Left lung (tissue), 10 donors: ENCODE measurements around the gene MYOZ3. TPM values are rescaled to one million over a fixed set of nuclear protein-coding genes. Genes with fewer than 3 reads are reported as not detected.
A peak's percentile ranks its signal among the peaks of the same experiment; 100 is the strongest.

Source experiments
- ATAC-seq: fragments of 200-7000 bp; cut with Tn5 transposase; one replicate; pipeline ENCODE4 v1.9.1; 2020; ENCODE audit warnings: moderate library complexity
- DNase-seq, 4 donors: peaks; one replicate each; pipeline ENCODE4 v3.0.0-alpha.2; 2013 to 2020
- H3K27ac ChIP-seq, 2 donors: fragments of 200-600 bp; sonication (generic) in 1 of 2; one replicate each; pipeline versions ENCODE4 v1.5.0 to v1.8.0; 2020 to 2021
- H3K27me3 ChIP-seq, 2 donors: fragments of 200-600 bp; sonication (generic) in 1 of 2; one replicate each; pipeline versions ENCODE4 v1.5.0 to v1.8.0; 2020 to 2021
- H3K36me3 ChIP-seq, 2 donors: fragments of 200-600 bp; sonication (generic) in 1 of 2; one replicate each; pipeline versions ENCODE4 v1.5.0 to v1.8.0; 2020 to 2021
- H3K4me1 ChIP-seq, 2 donors: fragments of 200-600 bp; one replicate each; pipeline ENCODE4 v1.8.0; 2021
- H3K4me3 ChIP-seq, 2 donors: fragments of 200-600 bp; sonication (generic) in 1 of 2; one replicate each; pipeline versions ENCODE4 v1.5.0 to v1.8.0; 2020 to 2021; ENCODE audit warnings: mild to moderate bottlenecking in 1 of 2
- H3K9me3 ChIP-seq, 2 donors: fragments of 200-600 bp; sonication (generic) in 1 of 2; one replicate each; pipeline versions ENCODE4 v1.5.0 to v1.8.0; 2020 to 2021
- intact Hi-C, 2 donors: fragments of 100-400 bp; cut with DNase I; formaldehyde crosslinking; loops; one replicate each; pipeline versions ENCODE4 v1.11.2 to v1.14.2; 2022
- polyA plus RNA-seq, 6 donors: library from polyadenylated mRNA; unstranded; fragments of 120-200 nt; gene quantifications; one replicate each; pipeline ENCODE4 v1.2.1, GENCODE V29; 2013; ENCODE audit not compliant: insufficient read length in 6 of 6
- total RNA-seq, 2 donors: library from RNA; stranded (reverse); fragmentation: NEBNext Ultra II Directional; extraction: Animal tissue kit (Norgen Biotek cat#: 25700); gene quantifications; one replicate each; pipeline ENCODE4 v1.2.1, GENCODE V29; 2021
- TF ChIP-seq, protein P1 (sequence below), 2 donors: fragments of 200-600 bp; sonication (generic) in 1 of 2; IDR thresholded peaks; one replicate each; pipeline versions ENCODE4 v1.5.0 to v1.8.0; 2021; ENCODE audit warnings: antibody characterized with exemption in 2 of 2
- donor health status: DM: no; HTN: yes; CAD: no.
- donor health status: DM: no; HTN: no; CAD: no.

MYOZ3 gene
- total and polyA plus RNA-seq, 8 donors, result 0.79 to 13.1 (median 11.2) TPM

DNA sequence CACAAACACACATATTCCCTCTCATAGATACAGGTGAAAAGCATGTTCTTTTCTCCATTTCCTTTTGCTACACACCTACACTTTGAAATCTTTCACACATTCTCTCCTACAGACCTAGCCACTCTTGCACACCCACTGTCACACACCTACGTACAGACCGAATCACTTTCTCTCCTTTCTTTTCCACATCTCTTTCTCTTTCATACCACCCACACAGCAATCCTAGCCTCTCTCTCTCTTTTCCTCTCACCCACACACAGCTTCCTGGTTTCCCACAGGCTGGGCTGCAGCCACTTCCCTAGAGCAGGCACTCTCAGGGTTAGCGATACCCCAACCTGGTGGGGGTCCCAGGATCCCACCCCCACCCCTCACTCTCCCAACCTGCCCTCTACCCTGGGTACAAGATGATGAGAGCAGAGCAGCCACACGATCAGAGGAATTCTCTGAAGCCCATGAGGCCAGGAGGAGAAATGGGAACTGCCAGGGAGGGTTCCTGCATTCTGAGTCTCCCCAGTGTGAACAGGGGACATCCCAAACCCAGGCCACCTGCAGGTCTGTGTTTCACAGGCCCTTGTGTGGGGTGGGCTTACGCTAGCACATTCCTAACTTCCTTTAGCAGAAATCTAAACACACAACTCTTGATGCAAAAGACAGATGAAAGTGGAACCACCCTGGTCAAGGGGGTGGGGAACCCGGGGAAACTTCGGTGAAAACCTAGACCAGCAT, 37.7 kb upstream of the MYOZ3 start:
- Histone ChIP-seq H3K27me3 (peaks cover 0 to 24% of the 10 kb centered on the region in 2 donors), H3K27ac (no peak overlapping the region), H3K36me3 (no peaks in the 10 kb centered on the region), H3K4me1 (peaks cover 38 to 58% of the 10 kb centered on the region in 2 donors), H3K9me3 (no peaks in the 10 kb centered on the region), H3K4me3 (no peak overlapping the region)
- TF ChIP-seq, protein P1, sequence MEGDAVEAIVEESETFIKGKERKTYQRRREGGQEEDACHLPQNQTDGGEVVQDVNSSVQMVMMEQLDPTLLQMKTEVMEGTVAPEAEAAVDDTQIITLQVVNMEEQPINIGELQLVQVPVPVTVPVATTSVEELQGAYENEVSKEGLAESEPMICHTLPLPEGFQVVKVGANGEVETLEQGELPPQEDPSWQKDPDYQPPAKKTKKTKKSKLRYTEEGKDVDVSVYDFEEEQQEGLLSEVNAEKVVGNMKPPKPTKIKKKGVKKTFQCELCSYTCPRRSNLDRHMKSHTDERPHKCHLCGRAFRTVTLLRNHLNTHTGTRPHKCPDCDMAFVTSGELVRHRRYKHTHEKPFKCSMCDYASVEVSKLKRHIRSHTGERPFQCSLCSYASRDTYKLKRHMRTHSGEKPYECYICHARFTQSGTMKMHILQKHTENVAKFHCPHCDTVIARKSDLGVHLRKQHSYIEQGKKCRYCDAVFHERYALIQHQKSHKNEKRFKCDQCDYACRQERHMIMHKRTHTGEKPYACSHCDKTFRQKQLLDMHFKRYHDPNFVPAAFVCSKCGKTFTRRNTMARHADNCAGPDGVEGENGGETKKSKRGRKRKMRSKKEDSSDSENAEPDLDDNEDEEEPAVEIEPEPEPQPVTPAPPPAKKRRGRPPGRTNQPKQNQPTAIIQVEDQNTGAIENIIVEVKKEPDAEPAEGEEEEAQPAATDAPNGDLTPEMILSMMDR (IDR thresholded peaks at IDR 0.05), result no peak
- DNase-seq (no peak), ATAC-seq (no peak)
- intact Hi-C loops, result no loop called here

DNA sequence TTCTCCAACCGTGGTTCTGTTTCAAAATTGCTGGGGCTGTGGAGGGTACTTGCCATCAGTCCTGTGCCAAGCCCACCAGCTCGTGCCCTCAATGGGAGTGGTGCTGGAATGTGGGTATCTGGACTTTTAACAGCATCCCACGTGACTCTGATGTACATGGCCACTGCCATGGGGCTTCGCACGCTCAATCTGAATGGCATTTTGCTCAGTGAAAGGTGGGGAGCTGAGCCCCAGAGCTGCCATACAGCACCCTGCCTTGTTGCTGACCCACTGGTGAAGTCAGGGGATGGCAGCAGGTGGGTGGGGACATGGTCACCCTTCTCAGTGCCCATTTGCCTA, 37.2 kb upstream of the MYOZ3 start:
- DNase-seq (no peak), ATAC-seq (no peak)
- TF ChIP-seq, protein P1 (IDR thresholded peaks at IDR 0.05), result no peak
- intact Hi-C loops, result no loop called here
- peak overlapping the region in 1 of 2 donors; percentile 85 for H3K27ac ChIP-seq
- no peaks in the 10 kb centered on the region for H3K9me3 ChIP-seq
- peaks cover 33 to 58% of the 10 kb centered on the region in 2 donors for H3K4me1 ChIP-seq
- no peaks in the 10 kb centered on the region for H3K36me3 ChIP-seq
- H3K4me3 ChIP-seq, result no peak overlapping the region
- H3K27me3 ChIP-seq, result peaks cover 0 to 24% of the 10 kb centered on the region in 2 donors

DNA sequence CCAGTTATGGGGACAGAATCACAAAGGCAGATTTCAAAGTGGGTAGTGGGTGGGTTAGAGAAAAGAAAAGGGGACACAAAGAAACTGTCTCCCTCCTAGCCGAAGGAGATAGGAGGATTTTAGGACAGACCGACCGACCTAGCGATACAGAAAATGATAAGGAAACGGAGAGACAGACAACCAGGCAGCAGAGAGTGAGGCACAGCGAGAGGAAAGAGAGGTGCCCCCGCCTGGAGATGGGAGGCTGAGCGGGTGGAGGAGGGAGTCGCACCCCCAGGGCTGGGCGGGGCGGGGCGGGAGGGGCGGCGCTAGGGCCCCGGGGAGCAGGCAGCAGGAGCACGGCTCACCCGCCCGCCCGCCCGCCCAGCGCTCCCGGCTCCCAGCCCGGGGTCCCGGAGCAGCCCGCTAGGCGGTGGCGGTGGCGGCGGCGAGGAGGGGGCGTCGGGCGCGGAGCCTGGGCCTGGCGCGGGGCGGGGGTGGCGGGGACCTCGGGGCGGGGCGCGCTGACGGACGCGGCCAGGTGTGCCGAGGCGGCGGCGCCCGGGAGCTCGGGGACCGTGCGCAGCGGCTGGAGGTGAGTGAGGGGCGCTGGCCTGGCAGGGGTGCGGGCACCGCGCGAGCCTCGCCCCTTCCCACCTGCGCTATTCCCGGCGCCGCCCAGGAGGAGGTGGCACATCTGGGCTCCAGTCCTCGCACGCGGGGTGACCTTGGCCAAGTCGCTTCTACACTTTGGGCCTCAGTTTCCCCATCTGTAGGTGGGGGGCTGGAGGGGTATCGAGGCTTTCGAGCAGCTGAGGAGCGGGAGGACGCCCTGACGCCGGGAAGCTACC, 36.5 kb upstream of the MYOZ3 start:
- Histone ChIP-seq H3K4me1 (peaks cover 28 to 58% of the 10 kb centered on the region in 2 donors), H3K36me3 (no peaks in the 10 kb centered on the region), H3K4me3 (peak overlapping the region; percentile 60 to 63), H3K9me3 (no peaks in the 10 kb centered on the region), H3K27me3 (peaks cover 0 to 24% of the 10 kb centered on the region in 2 donors), H3K27ac (peak overlapping the region; percentile 81 to 85)
- intact Hi-C loops, result no loop called here
- TF ChIP-seq, protein P1 (IDR thresholded peaks at IDR 0.05), result no peak
- DNase-seq (no peak), ATAC-seq (peak; percentile 42)

DNA sequence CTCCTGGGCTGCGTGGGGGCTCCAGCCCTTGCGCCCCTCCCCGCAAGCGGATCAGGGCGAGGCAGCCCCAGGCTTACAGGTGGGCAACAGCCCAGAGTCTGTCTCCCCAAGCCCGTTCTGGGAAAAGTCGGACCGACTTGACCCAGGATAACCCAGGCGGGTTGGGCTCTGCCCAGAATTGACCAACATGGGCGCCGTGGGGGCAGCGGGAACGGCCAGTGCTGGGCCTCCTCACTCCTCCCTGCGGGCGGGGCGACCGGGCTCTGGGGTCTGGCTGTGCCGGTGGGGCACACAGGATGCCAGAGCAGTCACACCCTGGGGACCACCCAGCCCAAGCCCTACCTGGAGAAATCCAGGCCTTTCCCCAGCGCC, 35.9 kb upstream of the MYOZ3 start:
- H3K27ac ChIP-seq, result peak overlapping the region; percentile 81 to 85
- peaks cover 26 to 60% of the 10 kb centered on the region in 2 donors for H3K4me1 ChIP-seq
- H3K36me3 ChIP-seq, result no peaks in the 10 kb centered on the region
- H3K27me3 ChIP-seq, result peaks cover 0 to 24% of the 10 kb centered on the region in 2 donors
- ATAC-seq (peak; percentile 54), DNase-seq (no peak)
- peak overlapping the region; percentile 60 to 63 for H3K4me3 ChIP-seq
- intact Hi-C loops, result no loop called here
- no peaks in the 10 kb centered on the region for H3K9me3 ChIP-seq
- TF ChIP-seq, protein P1 (IDR thresholded peaks at IDR 0.05), result no peak
